Measurements from ENCODE around the gene MAP1LC3B.

MAP1LC3B gene

GRCh38 chr16:87411375-87412271, 19.5 kb downstream of the MAP1LC3B start:
- no peak for DNase-seq

- DNase-seq, result no peak
These were observed 20.3 kb downstream of the MAP1LC3B start for GRCh38 chr16:87412371-87412995.

- no peak for DNase-seq
These were observed 20.9 kb downstream of the MAP1LC3B start for GRCh38 chr16:87412996-87413421.

- no peak for DNase-seq
These were observed 22.1 kb downstream of the MAP1LC3B start for GRCh38 chr16:87414251-87414680.

- DNase-seq, result no peak
These were observed 23.3 kb downstream of the MAP1LC3B start for GRCh38 chr16:87415441-87415840.

GRCh38 chr16:87416826-87417527, 24.8 kb downstream of the MAP1LC3B start:
- DNase-seq, result peak; percentile 30

GRCh38 chr16:87417528-87417910, 25.4 kb downstream of the MAP1LC3B start:
- DNase-seq, result no peak

GRCh38 chr16:87418216-87418615, 26.1 kb downstream of the MAP1LC3B start:
- DNase-seq, result no peak

GRCh38 chr16:87418644-87419043, 26.5 kb downstream of the MAP1LC3B start:
- no peak for DNase-seq

GRCh38 chr16:87420026-87421002, 28.2 kb downstream of the MAP1LC3B start:
- DNase-seq, result no peak

- DNase-seq, result no peak
These were observed 29.1 kb downstream of the MAP1LC3B start for GRCh38 chr16:87421003-87421912.

GRCh38 chr16:87422106-87422505, 30.0 kb downstream of the MAP1LC3B start:
- no peak for DNase-seq

GRCh38 chr16:87423429-87423828, 31.3 kb downstream of the MAP1LC3B start:
- DNase-seq, result no peak

- DNase-seq, result no peak
These were observed 32.1 kb downstream of the MAP1LC3B start for GRCh38 chr16:87424266-87424665.

- DNase-seq, result no peak
These were observed 33.8 kb downstream of the MAP1LC3B start for GRCh38 chr16:87425941-87426340.

GRCh38 chr16:87426423-87427215, 34.5 kb downstream of the MAP1LC3B start:
- DNase-seq, result no peak

- no peak for DNase-seq
These were observed 39.8 kb downstream of the MAP1LC3B start for GRCh38 chr16:87431926-87432325.

GRCh38 chr16:87432330-87432915, 40.3 kb downstream of the MAP1LC3B start:
- no peak for DNase-seq

- no peak for DNase-seq
These were observed 42.1 kb downstream of the MAP1LC3B start for GRCh38 chr16:87434146-87434667.
